NT2/D1 (cell line): ENCODE results near the gene CARD9.
"Not testable (repeated sequence)": the region's sequence is repeated elsewhere in the genome, so short reads cannot be mapped to it uniquely, and the experiment has no call there.

Source experiments
- DNase-seq: peaks from one replicate; pipeline ENCODE4 v3.0.0-alpha.2; 2011; ENCODE audit warnings: low read depth, low spot score
- H3K27me3 ChIP-seq: 2 replicates; pipeline ENCODE4 v1.6.0; 2011; ENCODE audit warnings: mild to moderate bottlenecking; ENCODE audit not compliant: insufficient read length, insufficient read depth
- H3K36me3 ChIP-seq: 2 replicates; pipeline ENCODE4 v1.6.1; 2011; ENCODE audit warnings: mild to moderate bottlenecking, low read length, mixed read lengths; ENCODE audit not compliant: insufficient read depth, insufficient read length
- H3K4me1 ChIP-seq: 2 replicates; pipeline ENCODE4 v1.5.1; 2011; ENCODE audit not compliant: insufficient read depth, insufficient read length
- H3K4me3 ChIP-seq: 2 replicates; pipeline ENCODE4 v1.5.1; 2011; ENCODE audit warnings: low read depth; ENCODE audit not compliant: insufficient read length
- H3K9ac ChIP-seq: 2 replicates; pipeline ENCODE4 v1.6.0; 2011; ENCODE audit warnings: low read depth; ENCODE audit not compliant: insufficient read length
- H3K9me3 ChIP-seq: 2 replicates; pipeline ENCODE4 v1.5.1; 2011; ENCODE audit warnings: mild to moderate bottlenecking, low read length; ENCODE audit not compliant: insufficient read depth
- SUZ12 ChIP-seq: IDR thresholded peaks from 2 replicates; pipeline ENCODE4 v1.6.1; 2011; ENCODE audit not compliant: insufficient read length, insufficient read depth; ENCODE audit errors: extremely low read depth
- YY1 ChIP-seq: IDR thresholded peaks from 2 replicates; pipeline ENCODE4 v1.6.1; 2011; ENCODE audit not compliant: insufficient read length, insufficient read depth
- ZNF274 ChIP-seq: IDR thresholded peaks from 2 replicates; pipeline ENCODE4 v1.6.1; 2011; ENCODE audit warnings: mild to moderate bottlenecking, low read depth, low read length

Gene CARD9

DNA sequence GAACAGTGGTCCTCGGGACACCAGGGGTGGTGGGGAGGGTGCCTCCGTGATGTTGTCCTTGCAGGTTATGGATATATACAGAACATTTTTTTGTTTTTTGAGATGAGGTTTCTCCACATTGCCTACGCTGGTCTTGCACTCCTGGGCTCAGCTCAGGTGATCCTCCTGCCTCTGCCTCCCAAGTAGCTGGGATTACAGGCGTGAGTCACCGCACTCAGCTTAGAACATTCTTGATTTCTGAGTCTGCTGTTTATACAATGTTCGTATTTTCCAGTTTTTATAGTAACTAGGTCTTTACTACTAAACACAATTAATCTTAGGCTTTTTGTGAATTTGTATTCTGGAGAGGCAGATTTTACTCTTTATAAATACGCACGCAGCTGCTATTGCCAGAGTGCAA lies 43.0 kb upstream of the CARD9 start:
- TF ChIP-seq ZNF274, result no peak
- no peak overlapping the region for H3K9ac ChIP-seq
- H3K4me3 ChIP-seq, result no peak overlapping the region
- H3K36me3 ChIP-seq, result peaks cover 95% of the 10 kb centered on the region
- peaks cover 8% of the 10 kb centered on the region for H3K4me1 ChIP-seq
- DNase-seq, result no peak
- H3K9me3 ChIP-seq, result no peaks in the 10 kb centered on the region
- H3K27me3 ChIP-seq, result no peaks in the 10 kb centered on the region

DNA sequence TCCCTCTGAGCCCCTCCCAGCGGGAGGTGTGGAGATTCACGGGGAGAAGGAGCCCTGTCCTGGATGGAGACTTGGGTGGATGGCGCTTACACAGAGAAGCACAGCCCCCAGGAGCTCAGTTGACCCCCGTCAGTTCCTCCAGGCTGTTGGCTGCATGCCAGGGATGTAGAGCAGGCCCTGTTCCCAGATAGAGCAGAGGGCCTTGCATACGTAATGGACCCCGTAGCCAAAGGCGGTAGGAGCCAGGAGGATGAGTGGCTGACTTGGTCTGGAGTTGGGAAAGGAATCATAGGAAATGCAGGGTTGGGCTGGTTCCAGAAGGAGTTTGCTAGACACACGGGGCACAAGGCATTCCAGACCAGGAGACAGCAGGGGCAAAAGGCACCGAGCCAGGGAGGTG lies 39.5 kb upstream of the CARD9 start:
- Histone ChIP-seq H3K36me3 (peaks cover 80% of the 10 kb centered on the region), H3K27me3 (no peaks in the 10 kb centered on the region), H3K9ac (peak overlapping the region; percentile 43), H3K9me3 (no peaks in the 10 kb centered on the region), H3K4me1 (peaks cover 15% of the 10 kb centered on the region), H3K4me3 (peak overlapping the region; percentile 1)
- DNase-seq, result no peak
- no peak for TF ChIP-seq YY1
- no peak for TF ChIP-seq ZNF274
- no peak for TF ChIP-seq SUZ12

DNA sequence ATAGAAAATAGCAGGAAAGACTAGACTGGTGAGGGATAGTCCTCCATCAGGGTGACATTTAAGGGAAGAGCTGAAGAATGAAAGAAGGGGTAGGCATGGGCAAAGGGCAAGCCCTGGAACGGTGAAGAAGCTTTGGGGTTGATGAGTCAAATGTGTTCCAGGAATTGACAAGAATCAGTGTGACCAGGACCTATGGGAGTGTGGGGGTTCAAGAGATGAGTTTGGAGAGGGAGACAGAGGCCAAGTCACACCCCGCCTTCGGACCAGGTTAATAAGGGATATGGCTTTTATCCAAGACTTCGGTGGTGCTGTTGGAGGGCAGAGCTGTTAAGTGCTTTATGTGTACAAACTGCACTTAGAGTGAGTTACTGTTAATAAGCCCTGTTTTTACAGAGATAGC lies 37.9 kb upstream of the CARD9 start:
- H3K4me1 ChIP-seq, result peaks cover 15% of the 10 kb centered on the region
- no peaks in the 10 kb centered on the region for H3K27me3 ChIP-seq
- peak overlapping the region; percentile 99 for H3K4me3 ChIP-seq
- TF ChIP-seq YY1, result no peak
- TF ChIP-seq SUZ12, result no peak
- TF ChIP-seq ZNF274, result no peak
- peaks cover 79% of the 10 kb centered on the region for H3K36me3 ChIP-seq
- H3K9ac ChIP-seq, result peak overlapping the region; percentile 99
- H3K9me3 ChIP-seq, result no peaks in the 10 kb centered on the region
- no peak for DNase-seq

- Histone ChIP-seq H3K9me3 (no peaks in the 10 kb centered on the region), H3K9ac (peak within 1 kb of the TSS; percentile 99), H3K4me3 (peak within 1 kb of the TSS; percentile 99), H3K36me3 (peaks cover 79% of the 10 kb centered on the region), H3K27me3 (no peaks in the 10 kb centered on the region), H3K4me1 (peaks cover 15% of the 10 kb centered on the region)
- peak; percentile 85 for DNase-seq
- no peak for TF ChIP-seq SUZ12
- TF ChIP-seq YY1, result peak; percentile 91
These were observed 37.2 kb upstream of the CARD9 start, which contains the start of the genes ENTR1 and PMPCA for GRCh38 chr9:136410500-136411287. ENTR1 (minus strand) TSS chr9:136410614; CDS start chr9:136410397, 217 bp downstream. PMPCA (plus strand) TSS chr9:136410658; CDS start chr9:136410669, 11 bp downstream.

DNA sequence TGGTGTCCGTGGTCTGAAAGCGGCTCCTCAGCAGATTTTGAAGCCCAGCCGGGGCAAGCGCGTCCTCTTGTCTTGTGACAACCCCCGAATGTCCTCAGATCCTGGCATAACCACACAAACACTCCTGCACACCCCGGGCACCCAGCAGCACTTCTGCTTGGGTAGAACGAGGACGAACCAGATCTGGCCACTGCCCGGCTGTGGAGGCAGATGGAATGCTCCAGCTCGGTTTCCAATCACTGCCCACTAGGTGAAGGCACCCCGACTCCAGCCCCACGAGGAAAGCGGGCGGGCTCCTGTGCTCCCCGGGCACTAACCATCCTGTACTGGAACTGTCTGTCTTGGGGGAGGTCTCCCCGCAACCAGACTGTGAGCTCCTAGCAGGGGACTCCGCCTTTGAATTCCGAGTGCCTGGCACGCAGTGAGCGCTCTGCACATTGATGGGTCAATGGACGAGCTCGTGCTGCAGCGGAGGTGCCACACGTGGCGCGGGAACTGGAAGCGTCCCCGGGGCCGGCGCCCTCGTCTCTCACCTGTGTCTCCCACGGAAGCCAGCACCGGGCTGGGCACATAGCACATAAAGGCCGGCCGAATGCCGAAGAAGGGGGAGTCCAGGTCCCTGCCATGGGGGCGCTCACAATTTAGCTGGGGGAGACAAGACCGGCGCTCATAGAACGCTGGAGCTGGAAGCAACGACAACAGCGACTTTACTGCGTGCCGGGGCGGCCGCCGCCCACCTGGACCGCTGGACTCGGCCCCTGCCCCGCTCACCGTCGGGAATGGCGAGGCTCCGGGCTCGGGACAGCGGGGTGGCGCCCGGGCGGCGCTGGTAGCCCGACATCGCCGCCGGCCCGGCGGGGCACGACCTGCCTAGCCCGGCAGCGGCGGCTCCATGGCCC lies 36.3 kb upstream of the CARD9 start:
- peaks cover 81% of the 10 kb centered on the region for H3K36me3 ChIP-seq
- no peak for DNase-seq

GRCh38 chr9:136407911-136408310 lies 34.4 kb upstream of the CARD9 start:
- Histone ChIP-seq H3K27me3 (no peaks in the 10 kb centered on the region), H3K4me1 (peaks cover 15% of the 10 kb centered on the region), H3K9me3 (no peaks in the 10 kb centered on the region), H3K36me3 (peaks cover 78% of the 10 kb centered on the region), H3K4me3 (no peak overlapping the region), H3K9ac (no peak overlapping the region)
- DNase-seq, result no peak
- TF ChIP-seq ZNF274 (no peak), SUZ12 (no peak), YY1 (no peak)

More for the DNA sequence above, 36.3 kb upstream of the CARD9 start:
- peak overlapping the region; percentile 99 for H3K4me3 ChIP-seq
- peaks cover 15% of the 10 kb centered on the region for H3K4me1 ChIP-seq
- TF ChIP-seq ZNF274 (no peak), SUZ12 (no peak), YY1 (no peak)
- no peaks in the 10 kb centered on the region for H3K27me3 ChIP-seq
- no peaks in the 10 kb centered on the region for H3K9me3 ChIP-seq
- H3K9ac ChIP-seq, result peak overlapping the region; percentile 98

DNA sequence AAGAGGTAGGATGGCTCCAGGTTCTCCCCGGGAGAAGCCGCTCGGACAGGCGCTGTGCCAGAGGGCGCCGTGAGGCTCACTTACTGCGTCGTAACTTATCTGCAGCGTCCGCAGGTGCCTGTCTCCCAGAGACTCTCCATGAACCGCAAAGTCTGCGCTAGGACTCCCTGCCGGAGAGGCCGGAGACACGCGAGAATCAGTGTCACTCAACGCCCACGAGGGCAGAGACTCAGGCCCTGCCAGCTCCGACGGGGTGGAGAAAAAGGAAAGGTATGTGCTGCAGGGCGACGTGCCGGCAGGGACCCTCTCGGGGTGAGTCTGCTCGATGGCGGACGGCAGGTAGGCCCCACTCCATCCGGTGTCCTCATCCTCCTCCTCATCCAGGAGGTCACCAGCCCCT lies 33.6 kb upstream of the CARD9 start:
- not testable (repeated sequence) for H3K27me3 ChIP-seq, DNase-seq, H3K4me3 ChIP-seq, H3K9ac ChIP-seq, H3K9me3 ChIP-seq
- peaks cover 12% of the 10 kb centered on the region for H3K4me1 ChIP-seq
- H3K36me3 ChIP-seq, result peaks cover 75% of the 10 kb centered on the region

- not testable (repeated sequence) for H3K4me1 ChIP-seq, DNase-seq, H3K9ac ChIP-seq, H3K27me3 ChIP-seq, H3K4me3 ChIP-seq, H3K9me3 ChIP-seq
- peaks cover 78% of the 10 kb centered on the region for H3K36me3 ChIP-seq
These were observed 32.4 kb upstream of the CARD9 start for GRCh38 chr9:136405904-136406303.
